ENCODE data around the gene INTS2. TPM values are rescaled to one million over a fixed set of nuclear protein-coding genes. Genes with fewer than 3 reads are reported as not detected.

The INTS2 gene
- total RNA-seq, 1 experiment from 2014 or later = 20.8 TPM

DNA sequence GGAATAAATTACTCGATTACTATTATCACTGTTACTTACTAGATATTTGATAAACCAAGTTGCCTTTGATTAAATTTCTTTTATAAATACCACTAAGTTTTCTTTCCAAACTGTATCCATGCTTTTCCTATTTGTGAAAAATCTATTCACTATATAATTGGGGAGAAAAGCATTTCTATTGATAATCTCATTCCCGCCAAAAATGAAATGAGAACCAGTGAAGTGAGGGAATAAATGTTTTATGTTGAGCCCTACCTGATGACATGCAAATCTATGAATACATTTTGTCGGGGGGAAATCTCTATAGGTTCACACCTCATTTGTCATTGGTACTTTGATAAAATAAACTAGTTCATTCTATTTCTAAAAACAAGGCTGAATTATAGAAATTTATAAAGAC lies 80.1 kb downstream of the INTS2 start:
- Histone ChIP-seq H4K8ac (replicated peaks; ENCODE audit: insufficient read length, low read depth, low read length) (no peak overlapping the region), H3K14ac (ENCODE audit: insufficient read depth, low read length) (no peak overlapping the region), H3K4ac (ENCODE audit: low read depth, low read length) (no peak overlapping the region), H4K20me1 (ENCODE audit: control insufficient read depth, insufficient read depth, insufficient read length) (no peaks in the 10 kb centered on the region), H3K4me1 (ENCODE audit: insufficient read depth, low read length) (no peaks in the 10 kb centered on the region), H3K9ac (ENCODE audit: extremely low read depth, insufficient read length, low read length) (no peak overlapping the region), H3K9me3 (ENCODE audit: control insufficient read depth, low read depth, low read length) (no peaks in the 10 kb centered on the region), H2BK120ac (ENCODE audit: low read depth, low read length, poor library complexity, severe bottlenecking) (no peak overlapping the region), H3K79me1 (ENCODE audit: insufficient read depth, low read depth, low read length, poor library complexity, severe bottlenecking) (no peaks in the 10 kb centered on the region), H3K4me2 (ENCODE audit: insufficient read depth, insufficient read length, low read length) (no peak overlapping the region), H3K56ac (ENCODE audit: insufficient read length, low read depth, low read length) (no peak overlapping the region), H2BK12ac (ENCODE audit: insufficient read length, low read depth, low read length) (no peak overlapping the region), H4K5ac (ENCODE audit: insufficient read length, low read depth, low read length) (no peak overlapping the region), H3K27ac (ENCODE audit: insufficient read length, low read depth, low read length) (no peak overlapping the region), H2BK15ac (ENCODE audit: low read depth, low read length) (no peak overlapping the region), H2AK5ac (ENCODE audit: insufficient read length, low read length) (no peak overlapping the region), H3K79me2 (ENCODE audit: insufficient read depth, low read length) (no peaks in the 10 kb centered on the region), H3K27me3 (ENCODE audit: insufficient read depth, low read length) (no peaks in the 10 kb centered on the region), H2BK20ac (ENCODE audit: low read depth, low read length, poor library complexity, severe bottlenecking) (no peak overlapping the region), H3T11ph (ENCODE audit: low read length) (no peak overlapping the region), H3K23me2 (ENCODE audit: insufficient read length, low read depth, low read length, poor library complexity, severe bottlenecking) (no peaks in the 10 kb centered on the region), H3K18ac (ENCODE audit: insufficient read length, low read depth, low read length) (no peak overlapping the region), H3K23ac (ENCODE audit: insufficient read length, low read depth, low read length) (no peak overlapping the region), H2AFZ (ENCODE audit: low read length) (no peak overlapping the region), H4K91ac (ENCODE audit: insufficient read length, low read depth, low read length) (no peak overlapping the region), H2BK5ac (ENCODE audit: insufficient read length, low read length) (no peak overlapping the region)
- H3K4me1 Mint-ChIP-seq = no peaks in the 10 kb centered on the region
- no peak for DNase-seq
- H3K27me3 Mint-ChIP-seq (ENCODE audit: low read depth) = no peaks in the 10 kb centered on the region
- peaks cover 28 to 60% (median 56%) of the 10 kb centered on the region in 3 experiments for H3K36me3 Mint-ChIP-seq (ENCODE audit: insufficient read depth in 1 of 3, low read depth in 3 of 3)
- WGBS (ENCODE audit: extremely low coverage, insufficient read length, low lambda C conversion rate) = no CpG with 5 or more reads among the region's 3 CpGs
- no peaks in the 10 kb centered on the region for H3K9me3 Mint-ChIP-seq
- TF ChIP-seq, protein P1, sequence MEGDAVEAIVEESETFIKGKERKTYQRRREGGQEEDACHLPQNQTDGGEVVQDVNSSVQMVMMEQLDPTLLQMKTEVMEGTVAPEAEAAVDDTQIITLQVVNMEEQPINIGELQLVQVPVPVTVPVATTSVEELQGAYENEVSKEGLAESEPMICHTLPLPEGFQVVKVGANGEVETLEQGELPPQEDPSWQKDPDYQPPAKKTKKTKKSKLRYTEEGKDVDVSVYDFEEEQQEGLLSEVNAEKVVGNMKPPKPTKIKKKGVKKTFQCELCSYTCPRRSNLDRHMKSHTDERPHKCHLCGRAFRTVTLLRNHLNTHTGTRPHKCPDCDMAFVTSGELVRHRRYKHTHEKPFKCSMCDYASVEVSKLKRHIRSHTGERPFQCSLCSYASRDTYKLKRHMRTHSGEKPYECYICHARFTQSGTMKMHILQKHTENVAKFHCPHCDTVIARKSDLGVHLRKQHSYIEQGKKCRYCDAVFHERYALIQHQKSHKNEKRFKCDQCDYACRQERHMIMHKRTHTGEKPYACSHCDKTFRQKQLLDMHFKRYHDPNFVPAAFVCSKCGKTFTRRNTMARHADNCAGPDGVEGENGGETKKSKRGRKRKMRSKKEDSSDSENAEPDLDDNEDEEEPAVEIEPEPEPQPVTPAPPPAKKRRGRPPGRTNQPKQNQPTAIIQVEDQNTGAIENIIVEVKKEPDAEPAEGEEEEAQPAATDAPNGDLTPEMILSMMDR (conservative IDR thresholded peaks at IDR 0.05) = no peak
- no peak overlapping the region for H3K27ac Mint-ChIP-seq
- no peak overlapping the region for H3K4me3 Mint-ChIP-seq
